Activated CD4-positive, alpha-beta memory T cell treated with anti-CD3 and anti-CD28 coated beads for 36 hours (primary cell): ENCODE measurements around the gene AVPI1. TPM values are rescaled to one million over a fixed set of nuclear protein-coding genes. Genes with fewer than 3 reads are reported as not detected.

ENCODE experiments used
- CTCF ChIA-PET: fragments of 350-600 bp; sonication (Branson Sonifier 250); formaldehyde crosslinking; loops from one replicate; lab custom pipeline; 2021; ENCODE audit warnings: antibody characterized with exemption, inconsistent platforms; lab: Charles Lee
- POLR2A ChIA-PET: fragments of 350-600 bp; sonication (Branson Sonifier 250); formaldehyde crosslinking; loops from one replicate; lab custom pipeline; 2021; ENCODE audit warnings: antibody characterized with exemption; lab: Charles Lee
- DNase-seq: peaks from one replicate; pipeline ENCODE4 v3.0.0-alpha.2; 2020
- H3K27ac Mint-ChIP-seq: one replicate; pipeline ENCODE4 v1.8.0; 2021; ENCODE audit warnings: mixed read lengths
- H3K27me3 Mint-ChIP-seq: one replicate; pipeline ENCODE4 v1.8.0; 2021; ENCODE audit warnings: mixed read lengths
- H3K36me3 Mint-ChIP-seq: one replicate; pipeline ENCODE4 v1.8.0; 2021; ENCODE audit warnings: mixed read lengths
- H3K4me1 Mint-ChIP-seq: one replicate; pipeline ENCODE4 v1.8.0; 2021; ENCODE audit warnings: low read depth, mixed read lengths
- H3K4me3 Mint-ChIP-seq: one replicate; pipeline ENCODE4 v1.8.0; 2021; ENCODE audit warnings: mild to moderate bottlenecking, mixed read lengths
- H3K9me3 Mint-ChIP-seq: one replicate; pipeline ENCODE4 v1.8.0; 2021; ENCODE audit warnings: mixed read lengths
- intact Hi-C: fragments of 100-400 bp; cut with micrococcal nuclease; formaldehyde crosslinking; loops from one replicate; pipeline ENCODE4 v1.15.1; 2023
- total RNA-seq, 2 experiments: library from RNA; stranded (reverse); gene quantifications; one replicate each; pipeline ENCODE4 v1.2.3, GENCODE V29; 2021

The AVPI1 gene
- total RNA-seq, 2 experiments from 2014 or later = 1.7 to 2.1 TPM

DNA sequence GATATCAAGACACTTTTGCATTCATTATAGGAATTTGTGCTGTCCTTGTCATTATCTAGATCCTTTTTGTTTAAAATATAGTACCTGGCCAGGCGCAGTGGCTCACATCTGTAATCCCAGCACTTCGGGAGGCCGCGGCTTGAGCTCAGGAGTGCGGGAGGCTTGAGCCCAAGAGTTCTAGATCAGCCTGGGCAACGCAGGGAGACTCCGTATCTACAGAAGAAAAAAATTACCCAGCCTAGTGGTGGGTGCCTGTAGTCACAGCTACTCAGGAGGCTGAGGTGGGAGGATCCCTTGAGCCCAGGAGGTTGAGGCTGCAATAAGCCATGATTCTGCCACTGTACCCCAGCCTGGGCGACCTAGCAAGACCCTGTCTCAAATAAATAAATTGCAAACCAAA is 53.1 kb downstream of the AVPI1 start:
- peaks cover 10% of the 10 kb centered on the region for H3K4me1 Mint-ChIP-seq
- intact Hi-C loops = loop anchor here (10.0 kb wide), 1 partner anchor 339 kb away; the partner anchor contains the start of gene ARHGAP19
- H3K36me3 Mint-ChIP-seq = peaks cover 3% of the 10 kb centered on the region
- H3K27me3 Mint-ChIP-seq = no peaks in the 10 kb centered on the region
- peak overlapping the region; percentile 52 for H3K27ac Mint-ChIP-seq
- no peaks in the 10 kb centered on the region for H3K9me3 Mint-ChIP-seq
- peak; percentile 43 for DNase-seq
- H3K4me3 Mint-ChIP-seq = peak overlapping the region; percentile 90
- CTCF ChIA-PET = interaction anchor here (0.9 to 1.3 kb wide), 2 partner anchors 62 to 100 kb away, joined by 3 read pairs; no protein-coding TSS in a partner anchor
- POLR2A ChIA-PET = no interaction called here

DNA sequence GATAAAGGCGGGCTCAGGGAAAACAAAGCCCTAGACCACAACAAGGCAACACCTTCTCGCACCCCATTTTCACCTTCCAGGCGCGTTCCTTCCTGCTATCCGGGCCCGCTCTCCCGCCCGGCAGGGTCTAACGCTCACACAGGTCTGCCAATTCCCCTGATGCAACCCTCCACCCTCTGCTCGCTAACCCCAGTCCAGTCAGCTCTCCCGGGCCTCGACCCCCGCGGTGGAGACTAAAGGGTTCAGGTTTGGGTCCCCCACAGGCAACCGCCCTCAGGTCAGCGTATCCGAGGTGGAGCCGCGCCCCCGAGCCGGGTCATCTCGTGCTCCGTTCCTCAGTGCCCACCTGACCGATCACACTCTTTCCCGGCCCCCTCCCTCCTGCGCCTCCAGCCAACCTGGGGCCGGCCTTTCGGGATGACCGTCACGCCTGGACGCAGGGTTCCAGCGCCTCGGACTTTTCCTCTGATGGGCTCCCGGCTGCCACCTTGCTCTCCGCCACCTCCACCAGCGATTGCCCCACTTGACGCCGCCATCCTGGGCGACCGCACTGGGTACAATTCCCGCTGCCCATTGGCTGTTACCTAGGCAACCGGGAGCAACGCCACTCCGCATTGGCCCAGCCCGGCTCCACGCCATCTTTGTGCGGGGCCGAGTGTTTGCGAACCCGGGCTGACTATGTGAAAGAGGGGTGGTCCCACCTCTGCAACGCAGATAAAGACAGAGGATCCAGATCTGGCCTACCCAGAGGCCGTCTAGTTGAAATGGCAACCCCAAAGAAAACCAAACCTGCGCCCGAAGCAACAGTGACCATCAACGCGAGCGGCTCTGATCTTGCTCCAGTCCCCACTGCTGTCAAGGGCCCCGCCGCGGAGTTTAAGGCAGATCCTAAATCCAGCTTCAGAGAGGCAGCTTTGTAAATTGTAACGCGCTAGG is 53.8 kb downstream of the AVPI1 start, which contains the start of gene MORN4:
Gene MORN4 (minus strand): TSS at position 552 of the 936 bp plus-strand sequence. CDS start 13,847 bp downstream, outside the sequence.
- peak within 1 kb of the TSS; percentile 52 for H3K27ac Mint-ChIP-seq
- POLR2A ChIA-PET = no interaction called here
- H3K27me3 Mint-ChIP-seq = no peaks in the 10 kb centered on the region
- peak within 1 kb of the TSS; percentile 90 for H3K4me3 Mint-ChIP-seq
- peaks cover 3% of the 10 kb centered on the region for H3K36me3 Mint-ChIP-seq
- H3K4me1 Mint-ChIP-seq = peaks cover 10% of the 10 kb centered on the region
- CTCF ChIA-PET = interaction anchor here (0.9 to 1.3 kb wide), 2 partner anchors 62 to 99 kb away, joined by 3 read pairs; no protein-coding TSS in a partner anchor
- intact Hi-C loops = loop anchor here (10.0 kb wide), 1 partner anchor 338 kb away; the partner anchor contains the start of gene ARHGAP19
- DNase-seq = peak; percentile 95
- H3K9me3 Mint-ChIP-seq = no peaks in the 10 kb centered on the region

DNA sequence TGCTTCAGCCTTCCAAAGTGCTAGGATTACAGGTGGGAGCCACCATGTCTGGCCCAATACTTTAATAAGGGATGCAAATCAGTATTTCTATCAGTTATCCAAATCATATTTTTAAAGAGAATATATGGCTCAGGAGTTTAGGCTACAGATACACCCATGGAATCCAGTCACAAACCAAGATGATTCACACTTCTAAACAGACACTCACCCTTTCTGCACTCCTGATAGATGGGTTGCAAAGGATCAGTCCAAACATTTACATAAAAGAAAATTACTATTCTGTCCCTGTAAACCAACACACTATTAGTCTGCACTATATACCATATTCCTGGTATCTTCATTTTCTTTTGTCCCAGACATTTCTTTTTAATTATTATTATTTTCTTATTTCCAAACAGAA is 55.9 kb downstream of the AVPI1 start:
- H3K4me3 Mint-ChIP-seq = no peak overlapping the region
- ChIA-PET CTCF (interaction anchor here (1.1 kb wide), 1 partner anchor 59 kb away, joined by 3 read pairs; no protein-coding TSS in a partner anchor), POLR2A (no interaction called here)
- H3K4me1 Mint-ChIP-seq = peaks cover 10% of the 10 kb centered on the region
- no peaks in the 10 kb centered on the region for H3K27me3 Mint-ChIP-seq
- H3K36me3 Mint-ChIP-seq = peaks cover 3% of the 10 kb centered on the region
- no peak for DNase-seq
- H3K27ac Mint-ChIP-seq = no peak overlapping the region
- H3K9me3 Mint-ChIP-seq = no peaks in the 10 kb centered on the region
- intact Hi-C loops = loop anchor here (10.0 kb wide), 1 partner anchor 336 kb away; the partner anchor contains the start of gene ARHGAP19

DNA sequence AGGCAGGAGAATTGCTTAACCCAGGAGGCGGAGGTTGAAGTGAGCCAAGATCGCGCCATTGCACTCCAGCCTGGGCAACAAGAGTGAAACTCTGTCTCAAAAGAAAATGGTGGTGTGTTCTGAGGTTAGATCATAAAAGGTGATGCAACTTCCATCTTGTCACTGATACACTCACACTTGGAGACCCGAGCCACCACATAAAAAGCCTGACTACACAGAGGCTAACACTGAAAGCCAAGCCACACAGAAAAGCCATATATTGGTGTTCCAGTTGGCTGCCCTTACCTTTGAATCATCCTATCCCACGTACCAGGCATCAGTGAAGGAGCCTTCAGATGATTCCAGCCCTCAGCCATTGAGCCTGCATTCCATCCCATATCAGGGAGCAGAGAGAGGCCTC is 57.8 kb downstream of the AVPI1 start:
- Mint-ChIP-seq H3K27me3 (no peaks in the 10 kb centered on the region), H3K9me3 (no peaks in the 10 kb centered on the region), H3K36me3 (peaks cover 3% of the 10 kb centered on the region), H3K4me3 (no peak overlapping the region), H3K4me1 (peaks cover 10% of the 10 kb centered on the region), H3K27ac (no peak overlapping the region)
- DNase-seq = no peak
- ChIA-PET POLR2A (no interaction called here), CTCF (no interaction called here)
- intact Hi-C loops = no loop called here

DNA sequence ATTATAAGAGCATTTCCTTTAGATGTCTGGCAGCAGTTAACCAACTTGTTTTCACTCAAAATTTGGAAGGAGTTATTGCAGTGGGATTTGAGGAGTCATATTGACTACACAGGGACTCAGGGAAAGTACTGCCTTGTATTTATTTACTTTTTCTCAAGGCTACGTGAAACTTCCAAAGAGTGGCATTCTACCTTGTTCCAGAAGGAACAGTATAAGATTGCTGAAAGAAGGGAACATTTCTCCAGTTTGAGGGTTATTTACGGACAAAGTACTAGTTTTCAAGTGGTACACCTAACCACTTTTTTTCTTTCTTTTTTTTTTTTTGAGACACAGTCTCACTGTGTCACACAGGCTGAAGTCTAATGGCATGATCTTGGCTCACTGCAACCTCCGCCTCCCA is 58.8 kb downstream of the AVPI1 start:
- peaks cover 4% of the 10 kb centered on the region for H3K4me1 Mint-ChIP-seq
- ChIA-PET POLR2A (no interaction called here), CTCF (interaction anchor here (1.5 kb wide), 1 partner anchor 56 kb away, joined by 3 read pairs; no protein-coding TSS in a partner anchor)
- H3K36me3 Mint-ChIP-seq = peaks cover 1% of the 10 kb centered on the region
- H3K27me3 Mint-ChIP-seq = no peaks in the 10 kb centered on the region
- intact Hi-C loops = no loop called here
- no peak overlapping the region for H3K27ac Mint-ChIP-seq
- no peak for DNase-seq
- no peaks in the 10 kb centered on the region for H3K9me3 Mint-ChIP-seq
- no peak overlapping the region for H3K4me3 Mint-ChIP-seq

DNA sequence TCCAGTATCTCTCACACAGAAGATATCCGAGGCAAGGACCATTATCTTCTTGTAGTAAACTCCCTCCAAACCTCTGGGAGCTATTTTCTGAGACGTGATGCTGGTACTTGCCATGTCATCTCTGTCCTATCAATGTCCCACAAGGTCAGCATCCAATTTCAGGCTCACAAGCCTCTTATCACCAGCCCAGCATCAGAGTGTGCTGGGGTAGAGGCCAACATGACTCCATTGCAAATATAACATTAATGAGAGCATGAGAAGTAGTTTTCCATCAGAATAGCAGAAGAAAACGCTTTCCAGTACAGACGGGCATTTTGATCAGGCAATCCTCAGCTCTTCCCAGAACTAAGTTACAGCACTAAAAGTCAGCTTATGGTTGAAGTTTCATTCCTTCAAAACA is 59.3 kb downstream of the AVPI1 start:
- POLR2A ChIA-PET = no interaction called here

More for the DNA sequence above, 59.3 kb downstream of the AVPI1 start:
- H3K27me3 Mint-ChIP-seq = no peaks in the 10 kb centered on the region
- no peak overlapping the region for H3K27ac Mint-ChIP-seq
- no peaks in the 10 kb centered on the region for H3K36me3 Mint-ChIP-seq
- CTCF ChIA-PET = interaction anchor here (1.5 kb wide), 1 partner anchor 56 kb away, joined by 3 read pairs; no protein-coding TSS in a partner anchor
- no peak for DNase-seq
- no peak overlapping the region for H3K4me3 Mint-ChIP-seq
- H3K4me1 Mint-ChIP-seq = peaks cover 3% of the 10 kb centered on the region
- H3K9me3 Mint-ChIP-seq = no peaks in the 10 kb centered on the region
- intact Hi-C loops = no loop called here

Other genes with a start within 250 kb of the AVPI1 start
- 10 to 100 TPM; 69.0 to 75.1 TPM for gene EXOSC1, start 241.2 kb downstream of the AVPI1 start, total RNA-seq
- gene ZDHHC16, start 241.1 kb downstream of the AVPI1 start, total RNA-seq = 10 to 100 TPM; 42.5 to 43.6 TPM
- gene MMS19, start 188.8 kb downstream of the AVPI1 start, total RNA-seq = 10 to 100 TPM; 84.7 to 86.8 TPM
- gene UBTD1, start 188.3 kb downstream of the AVPI1 start, total RNA-seq = 1 to 10 TPM; 1.6 to 2.6 TPM
- not detected for gene ANKRD2, start 114.5 kb downstream of the AVPI1 start, total RNA-seq
- not detected for gene HOGA1, start 102.9 kb downstream of the AVPI1 start, total RNA-seq
- gene C10orf62, start 97.5 kb downstream of the AVPI1 start, total RNA-seq = not detected
- 1 to 10 TPM; 5.3 to 6.5 TPM for gene MORN4, start 53.7 kb downstream of the AVPI1 start, total RNA-seq
- 10 to 100 TPM; 13.1 to 13.2 TPM for gene PI4K2A, start 46.6 kb downstream of the AVPI1 start, total RNA-seq
- 1 to 10 TPM; 2.9 to 4.0 TPM for gene MARVELD1, start 26.5 kb upstream of the AVPI1 start, total RNA-seq
- gene ZFYVE27, start 49.9 kb upstream of the AVPI1 start, total RNA-seq = 10 to 100 TPM; 20.9 to 22.8 TPM
- gene SFRP5, start 84.8 kb upstream of the AVPI1 start, total RNA-seq = not detected
- gene GOLGA7B, start 162.6 kb upstream of the AVPI1 start, total RNA-seq = under 1 TPM; 0.86 to 0.87 TPM